Measurements from ENCODE around the gene SRRM2.

SRRM2 gene

DNA sequence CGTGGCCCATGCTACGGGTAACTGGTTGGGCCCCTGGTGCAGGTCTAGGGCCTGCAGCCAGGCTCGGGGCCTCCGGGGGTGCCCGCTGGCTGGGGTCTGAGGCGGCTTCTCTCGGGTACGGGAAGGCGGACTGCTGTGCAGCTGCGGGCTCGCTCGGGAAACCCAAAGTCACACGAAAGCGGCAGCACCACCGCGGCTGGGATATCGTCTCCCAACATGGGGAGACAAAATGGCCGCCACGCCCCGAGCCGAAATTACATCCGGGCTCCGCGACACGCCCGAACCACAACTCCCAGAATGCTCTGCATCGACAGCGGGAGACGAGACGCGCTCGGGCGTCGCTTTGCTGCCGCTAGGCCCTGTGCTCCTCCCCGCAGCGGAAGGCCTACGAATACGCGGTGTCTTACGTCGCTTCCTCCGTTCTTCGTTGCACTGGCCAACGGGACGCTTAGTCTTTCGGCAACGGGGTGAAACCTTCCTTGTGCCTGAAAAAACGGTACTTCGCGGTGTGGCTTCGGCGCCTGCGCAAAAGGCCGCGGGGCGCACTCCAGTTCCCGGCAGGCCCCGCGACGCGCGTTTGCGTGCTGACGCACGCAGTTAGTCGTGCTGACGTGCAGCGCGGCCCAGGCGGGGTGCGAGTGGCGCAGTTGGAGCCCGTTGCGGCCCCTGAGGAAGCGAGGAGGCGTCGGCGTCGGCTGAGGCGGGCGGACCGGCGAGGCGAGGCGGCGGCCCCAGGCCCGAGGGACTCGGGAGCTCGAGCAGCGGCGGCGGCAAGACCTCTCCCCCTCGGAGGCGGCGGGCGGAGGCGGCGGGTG is at the start of gene SRRM2:
TSS of gene SRRM2 (plus strand) at position 604 of the 815 bp plus-strand sequence. CDS start 3,727 bp downstream, outside the sequence.
- no peak for FAIRE-seq

DNA sequence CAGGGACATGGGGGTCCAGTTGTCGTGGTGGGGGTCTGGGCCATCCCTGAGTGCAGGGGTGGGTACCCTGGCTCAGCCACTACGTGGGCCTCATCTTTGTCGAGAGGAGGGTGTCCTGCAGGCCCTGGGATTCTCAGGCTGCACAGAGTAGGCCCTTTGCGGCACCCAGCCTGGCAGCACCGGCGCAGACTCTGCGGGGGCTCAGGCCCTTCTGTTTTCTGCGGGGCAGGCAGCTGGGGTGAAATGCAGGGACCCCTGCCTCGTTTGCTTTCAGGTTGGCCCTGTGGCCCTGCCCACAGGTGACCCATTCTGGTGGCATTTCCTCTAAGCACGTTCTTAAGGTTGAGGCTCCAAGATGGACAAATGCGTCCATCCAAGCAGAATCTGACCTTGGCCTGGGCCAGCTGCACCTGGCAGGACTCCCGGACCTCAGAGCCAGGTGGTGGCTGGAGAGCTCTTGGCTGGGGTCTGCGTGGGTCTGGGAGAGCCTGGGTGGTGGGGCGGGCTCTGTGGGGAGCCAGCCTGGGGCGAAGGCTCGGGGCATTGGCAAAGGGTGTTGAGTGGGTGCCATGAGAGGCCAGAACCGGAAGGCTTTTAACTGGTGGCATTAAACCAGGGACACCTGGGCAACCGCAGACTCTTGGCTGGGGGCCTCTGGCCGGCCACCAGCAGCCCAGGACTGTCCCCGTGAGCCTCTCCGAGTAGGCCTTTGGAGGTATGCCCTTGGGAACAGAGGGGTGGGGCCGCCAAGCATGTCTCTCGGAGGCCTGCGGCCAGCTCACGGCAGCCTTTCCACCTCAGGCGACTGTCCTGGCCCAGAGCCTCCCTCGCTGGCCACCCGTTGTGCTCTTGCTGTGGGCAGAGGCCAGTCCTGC is 49.3 kb upstream of the SRRM2 start:
- FAIRE-seq, result no peak

DNA sequence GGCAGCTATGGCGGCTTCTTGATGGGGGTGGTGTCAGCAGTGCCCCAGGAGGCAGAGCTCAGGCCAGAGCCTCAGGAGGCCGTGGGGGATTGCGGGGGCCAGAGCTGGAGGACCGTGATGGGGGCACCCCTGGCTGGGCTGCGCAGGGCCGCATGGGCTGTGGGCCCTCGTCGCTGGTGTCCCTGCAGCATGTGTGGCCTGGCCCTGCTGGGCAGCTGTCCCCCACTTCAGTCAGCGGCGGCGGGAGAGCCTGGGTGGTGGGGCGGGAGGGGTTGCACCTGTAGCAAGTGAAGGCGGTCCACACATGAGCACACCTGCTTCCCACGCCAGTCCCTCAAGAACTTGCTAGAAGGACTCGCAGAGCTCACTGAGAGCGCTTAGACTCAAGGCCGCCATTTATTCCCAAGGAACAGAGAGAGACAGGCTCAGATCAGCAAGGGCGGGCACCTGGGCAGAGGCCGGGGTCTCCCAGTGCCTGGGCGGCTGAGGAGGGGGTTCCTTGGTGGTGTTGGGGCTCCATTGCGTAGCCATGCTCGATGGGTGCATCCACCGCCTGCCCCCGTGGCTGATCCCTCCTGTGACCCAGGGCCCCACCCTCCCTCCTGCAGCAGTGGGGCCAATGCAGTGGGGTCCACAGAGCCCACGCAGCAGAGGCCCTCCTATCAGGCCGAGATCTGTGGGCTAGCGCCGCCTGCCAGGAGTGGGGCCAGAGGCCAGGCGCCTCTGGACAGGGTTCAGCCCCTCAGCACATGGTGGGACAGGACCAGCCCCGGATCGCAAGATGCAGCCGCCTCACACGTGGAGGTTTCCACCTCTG is 48.1 kb upstream of the SRRM2 start:
- no peak for FAIRE-seq

DNA sequence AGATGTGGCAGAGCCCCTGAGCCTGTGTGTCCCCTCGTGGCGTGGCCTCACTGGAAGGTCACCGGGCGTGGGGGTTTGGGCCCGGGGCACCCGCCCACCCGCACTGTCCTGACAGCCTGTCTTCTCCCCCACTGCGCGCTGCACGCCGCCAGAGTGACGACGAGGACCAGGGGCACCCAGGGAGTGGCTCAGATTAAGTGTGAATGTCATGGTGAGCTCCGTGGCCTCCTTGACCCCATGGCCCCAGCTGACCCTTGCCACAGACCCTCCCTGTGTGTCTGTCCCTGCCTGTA is 47.5 kb upstream of the SRRM2 start:
- FAIRE-seq, result no peak

DNA sequence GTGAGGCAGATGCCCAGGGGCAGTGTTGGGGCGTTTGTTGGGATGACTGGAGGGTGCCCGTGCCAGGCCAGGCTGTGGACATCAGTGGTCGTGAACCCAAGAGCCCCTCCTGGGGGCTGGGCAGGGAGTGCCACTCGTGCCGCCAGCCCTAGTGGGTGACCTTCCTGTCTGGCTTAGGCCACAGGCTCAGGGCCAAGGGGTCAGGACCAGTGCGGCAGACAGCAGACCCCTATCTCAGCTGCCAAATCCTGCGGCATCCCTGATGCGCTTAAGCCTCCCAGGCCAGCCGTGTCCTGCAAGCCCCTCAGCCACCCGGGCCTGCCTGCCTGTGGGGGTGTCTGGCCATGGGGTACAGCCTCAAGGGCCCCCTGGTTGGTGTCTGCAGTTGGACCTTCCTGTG is 47.1 kb upstream of the SRRM2 start:
- no peak for FAIRE-seq

DNA sequence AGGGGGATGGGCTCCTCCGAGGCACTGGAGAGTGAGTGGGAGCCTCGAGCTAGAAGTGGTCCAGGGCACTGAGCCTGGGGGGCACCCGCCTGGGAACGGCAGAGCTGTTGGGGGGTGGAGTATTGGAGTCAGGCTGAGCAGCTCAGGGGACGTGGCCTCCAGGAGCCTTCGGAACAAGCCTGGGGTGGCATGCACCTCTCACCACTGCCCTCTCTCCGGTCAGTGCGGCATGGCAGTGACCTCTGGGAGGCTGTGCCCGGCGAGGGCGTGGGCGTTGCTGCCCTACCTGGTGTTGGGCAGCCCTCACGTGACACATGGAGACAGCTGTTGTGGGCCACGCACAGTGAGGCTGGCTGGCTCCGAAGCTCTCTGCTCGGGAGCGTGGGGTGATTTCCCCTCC is 46.4 kb upstream of the SRRM2 start:
- FAIRE-seq, result no peak

DNA sequence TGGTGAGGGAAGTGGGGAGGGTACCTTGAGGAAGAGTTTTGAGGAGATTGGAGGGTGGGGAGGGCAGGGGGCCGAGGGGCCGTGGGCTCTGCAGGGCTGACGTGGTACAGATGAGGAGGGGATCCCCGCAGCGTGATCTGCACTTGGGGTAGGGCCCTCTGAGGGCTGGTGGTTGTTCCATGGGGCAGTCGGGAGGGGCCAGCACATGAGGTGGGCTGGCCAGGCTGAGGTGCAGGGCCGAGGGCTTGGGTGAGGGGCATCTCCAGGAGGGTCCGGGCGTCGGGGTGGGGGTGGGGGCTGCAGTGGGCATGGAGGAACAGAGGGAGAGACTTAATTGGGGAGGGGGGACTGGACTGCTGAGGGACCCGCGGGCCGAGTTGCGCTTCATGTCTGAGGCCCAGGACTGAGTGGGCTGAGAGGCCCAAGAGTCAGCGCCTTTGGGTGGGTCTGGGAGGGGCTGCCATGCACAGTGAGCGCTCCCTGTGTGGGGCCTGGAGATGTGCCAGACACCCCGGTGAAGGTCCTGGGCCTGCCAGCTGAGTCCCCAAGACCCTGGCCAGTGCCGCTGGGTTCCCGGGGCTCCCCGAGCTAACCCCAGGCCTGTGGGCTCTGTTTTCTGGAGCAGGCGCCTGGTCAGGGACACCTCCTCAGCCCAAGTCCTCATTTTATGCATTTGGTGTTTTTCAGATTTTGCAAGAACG is 45.7 kb upstream of the SRRM2 start:
- FAIRE-seq, result no peak

DNA sequence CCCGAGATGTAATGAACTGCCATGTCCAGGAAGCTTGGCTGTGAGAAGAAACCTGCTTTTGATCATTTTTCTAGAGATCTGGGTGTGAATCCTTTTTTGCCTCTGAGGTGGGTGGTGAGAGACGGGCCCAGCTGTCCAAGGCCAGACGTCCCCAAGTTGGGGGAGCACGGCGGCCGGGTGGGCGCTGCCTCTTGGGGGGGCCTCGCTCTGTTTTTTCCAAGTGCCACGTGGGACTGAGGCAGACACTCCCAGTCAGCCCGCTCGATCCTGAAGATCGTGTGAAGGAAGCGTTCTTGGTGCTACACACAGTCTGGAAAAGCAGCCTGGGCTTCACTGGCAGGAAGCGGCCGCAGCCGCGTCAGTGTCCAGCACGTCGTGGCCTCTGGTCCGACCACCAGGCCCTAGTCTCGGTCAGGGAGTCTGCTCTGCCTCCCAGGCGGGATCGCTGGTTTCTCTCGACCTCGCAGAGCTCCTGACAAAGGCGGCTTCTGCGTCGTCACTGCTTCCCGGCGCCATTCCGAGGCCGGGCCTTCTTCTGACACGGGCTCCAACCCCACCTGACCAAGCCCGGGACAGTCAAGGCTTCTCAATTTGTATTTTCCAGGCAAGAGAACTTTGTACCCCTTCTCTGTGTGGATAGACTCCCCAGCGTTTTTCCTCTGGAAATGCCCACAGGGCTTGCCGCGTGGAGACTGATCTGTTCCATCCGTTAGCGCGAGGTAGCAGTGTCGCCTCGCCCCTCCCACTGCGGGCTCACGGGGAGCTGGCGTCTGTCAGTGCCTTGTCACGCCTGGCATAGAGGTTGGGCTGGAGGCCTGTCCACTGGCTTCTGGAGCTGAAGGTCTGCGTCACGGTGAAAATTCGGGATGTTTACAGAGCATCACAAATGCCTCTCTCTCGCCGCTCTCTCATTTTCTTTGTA is 44.8 kb upstream of the SRRM2 start:
- FAIRE-seq, result no peak

DNA sequence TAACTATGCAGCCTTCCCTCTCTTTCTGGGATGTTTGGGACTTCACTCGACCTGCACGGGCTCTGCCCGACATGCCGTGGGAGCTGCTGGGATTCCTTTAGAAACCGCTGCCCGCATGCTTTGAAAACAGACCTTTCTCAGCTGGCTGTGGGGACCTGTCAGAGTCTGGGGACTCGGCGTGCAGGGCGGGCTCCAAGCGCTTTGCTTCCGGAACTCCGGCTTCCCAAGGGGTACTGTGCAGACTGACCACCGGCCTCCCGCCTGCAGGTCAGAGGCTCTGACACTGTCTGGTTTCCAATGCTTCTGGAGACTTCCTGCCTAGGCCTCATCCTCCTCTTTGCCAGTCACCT is 44.2 kb upstream of the SRRM2 start:
- FAIRE-seq, result no peak

DNA sequence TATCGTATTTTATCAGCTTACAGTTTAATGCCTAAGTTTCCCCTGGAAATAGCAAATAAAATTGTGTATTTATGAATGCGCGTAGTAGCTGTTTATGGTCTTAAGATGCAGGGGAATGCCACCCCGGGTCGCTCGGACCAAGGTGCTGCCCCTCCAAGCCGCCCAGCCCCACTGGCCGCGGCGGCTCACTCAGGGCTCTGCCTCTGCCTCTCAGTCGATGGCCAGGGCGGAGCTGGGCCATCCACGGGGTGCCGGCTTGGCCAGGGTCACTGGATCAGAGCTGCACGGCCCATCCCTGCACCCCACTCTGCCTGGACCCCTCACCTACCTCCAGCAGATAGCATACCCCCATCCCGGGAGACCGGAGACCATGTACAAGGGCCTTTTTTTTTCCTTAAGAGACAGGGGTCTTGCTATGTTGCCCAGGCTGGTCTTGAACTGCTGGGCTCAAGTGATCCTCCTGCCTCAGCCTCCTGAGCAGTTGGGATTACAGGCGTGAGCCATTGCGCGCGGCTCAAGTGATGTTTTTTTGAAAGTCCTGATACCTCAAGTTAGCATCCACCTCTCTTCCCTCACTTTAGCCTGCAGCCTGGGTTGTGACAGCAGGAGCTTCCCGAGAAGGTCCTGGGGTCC is 43.4 kb upstream of the SRRM2 start:
- FAIRE-seq, result no peak

DNA sequence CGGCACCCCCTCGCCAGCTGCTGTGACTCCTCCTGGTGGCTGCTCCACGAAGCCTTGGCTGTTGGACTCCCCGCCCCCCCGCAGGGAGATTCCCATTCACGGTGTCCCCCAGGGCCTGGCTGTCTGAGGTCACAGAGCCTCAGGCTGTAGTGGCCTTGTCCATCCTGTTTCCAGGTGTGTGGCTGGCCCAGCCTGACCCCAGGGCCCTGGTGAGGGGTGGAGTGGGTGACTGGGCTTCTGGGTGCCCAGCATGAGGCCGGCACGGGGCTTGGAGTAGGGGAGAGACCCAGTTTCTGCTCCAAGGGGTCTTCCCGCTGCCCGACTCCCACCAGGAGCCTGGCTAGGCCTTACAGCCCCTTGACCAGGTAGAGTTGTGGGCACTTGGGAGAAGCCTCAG is 42.9 kb upstream of the SRRM2 start:
- no peak for FAIRE-seq

DNA sequence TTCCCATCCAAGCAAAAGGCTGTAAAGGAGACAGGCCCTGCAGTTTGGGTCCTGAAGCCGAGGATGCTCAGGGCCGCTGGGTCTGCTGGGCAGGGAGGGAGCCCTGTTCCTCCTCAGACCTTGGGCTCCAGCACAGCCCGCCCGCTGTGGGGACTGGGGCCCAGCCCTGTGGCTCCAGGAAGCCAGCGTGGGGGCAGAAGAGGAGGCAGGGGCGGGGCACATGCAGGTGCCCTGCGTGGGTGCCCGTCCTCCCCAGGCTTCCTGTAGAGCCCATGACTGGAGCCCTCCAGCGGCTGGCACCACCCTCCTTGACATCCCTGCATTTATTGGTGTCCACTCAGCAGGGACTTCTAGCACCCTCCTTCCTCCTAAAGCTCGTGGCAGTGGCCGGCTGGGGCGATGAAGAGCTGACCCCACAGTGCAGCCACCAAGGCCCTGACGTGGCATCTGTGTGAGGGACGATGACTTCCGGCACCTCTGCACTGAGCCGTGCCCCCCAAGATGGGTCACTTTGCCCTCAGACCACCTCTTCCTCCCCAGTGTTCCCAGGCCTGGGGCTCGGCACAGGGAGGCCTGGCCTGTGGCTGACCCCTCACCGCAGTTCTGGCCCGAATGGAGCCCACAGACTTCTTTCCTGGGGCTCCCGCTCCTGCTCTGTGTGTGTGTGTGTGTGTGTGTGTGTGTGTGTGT is 42.3 kb upstream of the SRRM2 start:
- FAIRE-seq, result no peak

DNA sequence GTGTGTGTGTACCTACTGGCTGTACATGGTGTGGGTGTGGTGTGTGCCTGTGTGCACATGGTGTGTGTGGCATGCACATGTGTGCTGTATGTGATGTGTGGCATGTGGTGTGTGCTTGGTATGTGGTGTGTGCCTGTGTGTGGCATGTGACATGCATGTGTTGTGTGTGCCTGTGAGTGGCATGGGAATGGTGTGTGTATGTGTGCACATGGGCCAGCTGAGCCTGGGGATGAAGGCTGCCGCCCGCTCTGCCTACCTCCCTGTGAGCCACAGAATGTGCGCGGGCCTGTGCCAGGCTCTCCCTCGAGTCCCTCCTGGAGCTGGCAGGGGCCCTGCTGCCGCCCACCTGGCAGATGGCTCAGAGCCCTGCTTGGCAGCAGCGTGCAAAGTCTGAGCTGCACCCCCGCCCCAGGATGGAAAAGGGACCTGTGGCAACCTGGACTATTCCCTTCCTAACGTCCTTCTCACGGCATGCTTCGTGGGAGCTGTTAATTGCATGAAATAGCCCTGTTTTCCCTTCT is 41.7 kb upstream of the SRRM2 start:
- FAIRE-seq, result no peak

DNA sequence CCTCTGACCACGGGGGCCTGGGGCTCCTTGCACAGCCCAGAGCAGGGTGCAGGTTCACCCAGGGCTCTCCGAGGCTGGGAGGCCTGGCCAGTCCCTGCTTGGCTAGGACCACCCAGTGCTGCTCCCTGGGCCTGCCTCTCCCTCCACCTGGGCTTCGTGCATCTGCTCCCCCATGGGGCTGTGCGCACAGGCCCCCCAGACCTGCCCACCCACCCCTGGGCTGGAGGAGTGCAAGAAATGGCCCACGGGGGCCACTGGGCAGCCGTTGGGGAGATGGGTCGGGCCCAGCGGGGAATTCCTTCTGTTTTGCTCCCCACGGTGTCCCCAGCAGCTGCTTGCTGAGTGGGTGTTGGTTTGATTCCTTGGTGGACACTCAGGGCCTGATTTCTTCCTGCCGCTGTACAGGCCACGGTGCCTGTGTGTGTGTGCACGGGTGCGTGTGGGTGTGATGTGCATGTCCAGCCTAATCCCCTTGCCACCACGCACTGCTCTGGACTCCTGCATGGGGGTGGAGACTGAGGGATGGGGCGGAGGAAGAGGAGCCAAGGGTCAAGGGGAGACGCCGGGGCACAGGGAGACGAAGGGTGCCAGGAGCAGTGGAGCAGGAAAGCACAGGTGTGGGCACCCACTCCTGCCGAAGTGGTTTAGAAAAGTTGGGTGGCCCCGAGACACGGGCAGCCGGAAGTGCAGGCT is 40.9 kb upstream of the SRRM2 start:
- FAIRE-seq, result no peak

DNA sequence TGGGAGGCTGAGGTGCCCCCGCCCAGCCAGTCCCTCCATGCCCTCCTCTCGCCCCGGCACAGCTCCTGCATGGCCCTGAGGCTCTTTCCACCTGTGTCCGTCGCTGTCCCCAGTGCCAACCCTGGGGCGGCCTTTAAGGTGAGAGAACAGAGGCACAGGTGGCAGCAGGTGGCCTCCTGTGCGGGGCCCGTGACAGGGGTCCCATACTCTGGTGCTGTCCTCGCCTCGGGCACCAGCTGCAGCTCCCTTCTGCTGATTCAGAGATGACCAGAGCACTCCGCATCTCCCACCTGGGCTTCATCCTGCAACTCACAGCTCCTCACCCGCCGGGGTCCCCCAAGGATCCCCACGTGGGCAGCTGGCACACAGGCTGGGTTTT is 40.4 kb upstream of the SRRM2 start:
- FAIRE-seq, result no peak

DNA sequence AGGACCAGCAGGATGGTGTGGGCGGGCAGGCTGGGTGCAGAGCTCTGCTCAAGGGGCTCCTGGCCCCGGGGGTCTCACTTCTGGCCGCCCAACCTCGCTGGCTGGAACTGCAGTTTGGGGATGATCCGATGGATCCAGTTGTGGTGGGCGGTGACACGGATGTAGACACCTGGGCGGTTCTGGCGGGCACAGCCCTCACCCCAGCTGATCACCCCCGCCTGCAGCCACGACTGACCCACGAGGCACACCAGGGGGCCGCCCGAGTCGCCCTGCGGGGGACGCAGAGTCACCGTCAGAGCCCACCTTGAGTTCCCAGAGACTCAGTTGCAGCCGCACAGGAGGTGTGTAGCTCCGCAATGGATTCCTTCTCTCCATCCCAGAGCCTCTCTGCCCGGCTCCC is 39.9 kb upstream of the SRRM2 start:
- FAIRE-seq, result no peak

DNA sequence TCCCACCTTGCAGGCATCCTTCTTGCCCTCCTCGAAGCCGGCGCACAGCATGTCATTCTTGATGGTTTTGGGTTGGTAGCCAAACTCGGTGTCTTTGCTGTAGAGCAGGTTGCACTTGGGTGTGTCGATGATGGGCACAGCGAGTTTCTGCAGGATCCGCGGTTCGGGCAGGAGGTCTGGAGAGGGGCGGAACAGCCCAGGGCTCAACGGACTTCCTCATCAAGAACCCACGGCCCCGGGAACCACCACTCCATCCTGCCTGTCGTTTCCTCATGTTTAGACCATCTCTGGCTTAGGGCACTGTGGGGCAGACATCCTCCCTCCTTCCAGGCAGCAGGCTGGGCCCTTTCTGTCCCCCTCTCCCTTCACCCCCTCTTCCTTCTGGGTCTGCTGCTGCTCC is 38.9 kb upstream of the SRRM2 start:
- no peak for FAIRE-seq

DNA sequence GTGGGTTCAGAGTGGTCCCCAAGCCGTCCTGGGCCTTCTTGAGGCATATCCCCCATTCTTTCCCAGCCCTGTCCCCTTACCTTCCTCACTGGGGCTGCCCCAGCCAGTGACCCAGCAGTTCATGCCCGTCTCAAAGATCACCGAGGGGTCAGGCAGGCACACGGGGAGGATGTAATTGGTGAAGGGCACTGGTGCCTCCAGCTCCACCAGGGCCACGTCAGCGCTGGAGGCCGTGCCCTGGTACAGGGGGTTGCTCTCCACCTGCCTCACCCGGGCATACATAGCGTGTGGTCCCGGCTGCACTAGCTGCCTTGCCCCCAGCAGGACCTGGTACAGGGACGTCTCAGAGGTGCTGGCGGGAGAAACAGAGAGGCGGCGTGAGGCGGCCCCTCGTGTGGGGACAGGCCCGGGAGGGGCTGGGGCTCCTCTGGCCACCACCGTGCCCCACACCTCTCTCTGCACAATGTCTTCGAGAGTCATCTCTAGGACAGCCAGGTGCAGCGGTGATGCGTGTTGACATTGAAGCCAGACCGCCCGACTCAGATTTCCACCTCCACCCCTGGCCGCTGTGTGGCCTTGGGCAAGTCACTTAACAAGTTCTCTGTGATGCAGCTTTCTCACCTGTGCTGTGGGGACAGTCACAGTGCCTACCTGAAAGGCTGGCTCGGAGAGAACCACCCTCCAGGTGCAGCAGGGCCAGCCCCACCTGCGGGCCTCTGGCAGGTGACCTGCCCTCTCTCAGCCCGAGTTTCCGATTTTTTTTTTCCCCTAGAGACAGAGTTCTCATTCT is 38.3 kb upstream of the SRRM2 start:
- no peak for FAIRE-seq

DNA sequence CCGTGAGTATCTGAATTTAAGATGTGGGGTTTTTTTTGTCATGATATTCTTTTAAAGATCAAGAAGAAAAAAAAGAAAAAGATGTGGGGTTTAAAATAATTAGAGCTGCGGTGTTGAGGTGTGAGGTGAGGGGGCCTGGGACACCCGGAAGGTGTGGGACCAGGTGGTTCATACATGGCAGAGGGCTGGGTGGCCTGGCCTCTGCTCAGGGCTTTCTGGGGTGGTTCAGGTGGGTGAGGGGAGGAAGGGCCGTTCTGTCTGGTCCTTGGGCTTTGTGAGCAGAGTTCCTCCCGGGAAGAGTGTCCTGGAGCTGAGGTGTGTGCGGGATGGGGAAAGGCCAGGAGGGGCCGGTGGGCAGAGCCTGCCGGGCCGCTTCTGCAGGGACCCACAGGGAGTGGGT is 37.4 kb upstream of the SRRM2 start:
- no peak for FAIRE-seq

Data from A204.1 (cell line).